AG10803 (cell line): ENCODE data around the gene NEURL1.

ENCODE experiments used
- DNase-seq: peaks from one replicate; pipeline ENCODE4 v3.0.0; 2010; ENCODE audit warnings: low read depth
- H3K4me3 ChIP-seq: 2 replicates; pipeline ENCODE4 v1.5.1; 2011; ENCODE audit warnings: mild to moderate bottlenecking, low read length, control low read depth
- TF ChIP-seq, protein P1 (sequence below): conservative IDR thresholded peaks from 2 replicates; pipeline ENCODE4 v1.5.1; 2011; ENCODE audit warnings: mild to moderate bottlenecking, low read length, control low read depth, inconsistent platforms

The NEURL1 gene

DNA sequence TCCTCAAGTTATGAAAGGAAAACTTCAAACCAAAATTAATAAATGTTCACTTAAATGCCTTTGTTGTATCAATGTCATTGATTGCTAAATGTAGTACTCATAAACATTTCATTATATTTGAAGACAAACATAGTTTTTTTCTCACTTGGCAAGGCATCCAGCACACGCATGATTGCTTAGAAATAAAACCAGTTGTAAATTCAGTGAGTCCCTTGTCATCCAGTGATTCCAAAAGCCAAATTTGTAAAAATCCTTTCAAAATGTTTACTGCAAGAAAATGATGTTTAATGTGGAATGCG is 6.1 kb upstream of the NEURL1 start:
- H3K4me3 ChIP-seq = no peak overlapping the region
- TF ChIP-seq, protein P1, sequence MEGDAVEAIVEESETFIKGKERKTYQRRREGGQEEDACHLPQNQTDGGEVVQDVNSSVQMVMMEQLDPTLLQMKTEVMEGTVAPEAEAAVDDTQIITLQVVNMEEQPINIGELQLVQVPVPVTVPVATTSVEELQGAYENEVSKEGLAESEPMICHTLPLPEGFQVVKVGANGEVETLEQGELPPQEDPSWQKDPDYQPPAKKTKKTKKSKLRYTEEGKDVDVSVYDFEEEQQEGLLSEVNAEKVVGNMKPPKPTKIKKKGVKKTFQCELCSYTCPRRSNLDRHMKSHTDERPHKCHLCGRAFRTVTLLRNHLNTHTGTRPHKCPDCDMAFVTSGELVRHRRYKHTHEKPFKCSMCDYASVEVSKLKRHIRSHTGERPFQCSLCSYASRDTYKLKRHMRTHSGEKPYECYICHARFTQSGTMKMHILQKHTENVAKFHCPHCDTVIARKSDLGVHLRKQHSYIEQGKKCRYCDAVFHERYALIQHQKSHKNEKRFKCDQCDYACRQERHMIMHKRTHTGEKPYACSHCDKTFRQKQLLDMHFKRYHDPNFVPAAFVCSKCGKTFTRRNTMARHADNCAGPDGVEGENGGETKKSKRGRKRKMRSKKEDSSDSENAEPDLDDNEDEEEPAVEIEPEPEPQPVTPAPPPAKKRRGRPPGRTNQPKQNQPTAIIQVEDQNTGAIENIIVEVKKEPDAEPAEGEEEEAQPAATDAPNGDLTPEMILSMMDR = no peak
- no peak for DNase-seq

DNA sequence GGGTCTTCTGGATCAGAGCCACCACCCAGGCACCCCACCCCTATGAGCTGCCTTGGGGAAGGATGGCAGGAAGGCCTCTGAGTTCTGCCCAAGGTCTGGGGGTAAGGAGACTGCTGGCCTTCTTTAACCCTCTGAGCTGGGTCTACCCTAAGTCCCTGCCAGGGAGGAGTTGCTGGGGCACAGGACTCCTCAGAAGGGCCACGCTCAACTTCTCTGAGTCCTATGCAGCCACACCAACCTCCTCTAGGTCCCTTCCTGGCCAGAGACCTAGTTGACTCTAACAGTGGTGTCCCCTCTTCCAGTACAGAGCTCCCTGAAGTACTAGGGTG is 2.6 kb upstream of the NEURL1 start:
- no peak for DNase-seq
- TF ChIP-seq, protein P1 = no peak
- H3K4me3 ChIP-seq = no peak overlapping the region

DNA sequence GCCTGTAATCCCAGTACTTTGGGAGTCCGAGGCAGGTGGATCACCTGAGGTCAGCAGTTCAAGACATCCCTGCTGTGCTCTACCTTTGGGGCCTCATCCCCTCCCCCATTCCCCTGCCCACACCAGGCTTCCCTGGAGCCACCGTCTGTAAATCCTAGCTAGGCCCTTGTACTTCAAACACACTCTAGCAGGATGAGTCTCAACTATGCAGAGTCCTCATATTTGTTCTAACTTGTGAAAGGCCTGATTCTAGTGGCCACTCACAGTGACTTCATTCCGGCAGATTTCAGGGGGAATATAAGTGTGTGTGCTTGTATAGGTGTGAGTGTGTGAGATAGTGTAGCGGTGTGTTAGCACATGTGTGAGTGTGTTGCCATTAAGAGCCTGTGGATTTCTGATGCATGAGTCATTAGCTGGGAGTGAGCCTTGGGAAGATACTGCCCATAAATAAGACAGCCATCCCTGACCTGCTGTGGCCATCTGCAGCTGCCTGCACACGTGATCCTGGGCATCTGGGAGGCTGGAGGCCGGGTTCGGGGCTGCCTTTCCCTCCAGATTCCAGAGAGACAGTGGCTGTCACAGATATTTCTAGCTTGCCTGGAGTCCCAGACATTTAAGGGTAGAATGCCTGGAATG is 1.7 kb upstream of the NEURL1 start:
- no peak overlapping the region for H3K4me3 ChIP-seq
- peak; percentile 98 for DNase-seq
- TF ChIP-seq, protein P1 = no peak

DNA sequence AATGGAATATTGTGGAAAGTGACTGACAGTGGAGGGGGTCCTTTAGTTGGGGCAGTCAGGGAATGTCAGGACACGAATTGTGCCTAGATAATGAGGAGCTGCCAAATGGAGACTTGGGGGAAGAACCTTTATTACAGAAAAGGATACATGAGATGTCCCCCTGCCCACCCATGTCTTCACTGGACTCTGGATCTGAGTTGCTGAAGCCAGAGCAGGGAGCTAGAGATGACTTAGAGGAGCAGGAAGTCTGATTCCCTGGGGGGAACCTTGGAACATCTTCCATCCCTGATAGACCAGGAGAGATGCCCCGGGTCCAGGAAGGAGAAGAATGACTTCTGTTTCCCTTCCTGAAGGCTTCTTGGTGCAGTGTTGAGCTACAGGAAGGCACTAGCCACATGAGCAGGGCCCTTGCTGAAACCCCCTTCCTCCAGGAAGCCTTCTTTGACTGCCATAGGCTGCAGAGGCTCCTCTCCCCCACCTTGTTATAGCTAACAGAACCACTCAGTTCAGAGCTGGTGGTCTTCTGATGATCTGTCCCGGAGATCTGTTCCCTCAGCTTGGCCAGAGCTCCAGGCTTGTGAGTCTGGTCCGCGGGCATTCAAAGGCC is 747 bp upstream of the NEURL1 start:
- no peak for DNase-seq
- H3K4me3 ChIP-seq = no peak overlapping the region

DNA sequence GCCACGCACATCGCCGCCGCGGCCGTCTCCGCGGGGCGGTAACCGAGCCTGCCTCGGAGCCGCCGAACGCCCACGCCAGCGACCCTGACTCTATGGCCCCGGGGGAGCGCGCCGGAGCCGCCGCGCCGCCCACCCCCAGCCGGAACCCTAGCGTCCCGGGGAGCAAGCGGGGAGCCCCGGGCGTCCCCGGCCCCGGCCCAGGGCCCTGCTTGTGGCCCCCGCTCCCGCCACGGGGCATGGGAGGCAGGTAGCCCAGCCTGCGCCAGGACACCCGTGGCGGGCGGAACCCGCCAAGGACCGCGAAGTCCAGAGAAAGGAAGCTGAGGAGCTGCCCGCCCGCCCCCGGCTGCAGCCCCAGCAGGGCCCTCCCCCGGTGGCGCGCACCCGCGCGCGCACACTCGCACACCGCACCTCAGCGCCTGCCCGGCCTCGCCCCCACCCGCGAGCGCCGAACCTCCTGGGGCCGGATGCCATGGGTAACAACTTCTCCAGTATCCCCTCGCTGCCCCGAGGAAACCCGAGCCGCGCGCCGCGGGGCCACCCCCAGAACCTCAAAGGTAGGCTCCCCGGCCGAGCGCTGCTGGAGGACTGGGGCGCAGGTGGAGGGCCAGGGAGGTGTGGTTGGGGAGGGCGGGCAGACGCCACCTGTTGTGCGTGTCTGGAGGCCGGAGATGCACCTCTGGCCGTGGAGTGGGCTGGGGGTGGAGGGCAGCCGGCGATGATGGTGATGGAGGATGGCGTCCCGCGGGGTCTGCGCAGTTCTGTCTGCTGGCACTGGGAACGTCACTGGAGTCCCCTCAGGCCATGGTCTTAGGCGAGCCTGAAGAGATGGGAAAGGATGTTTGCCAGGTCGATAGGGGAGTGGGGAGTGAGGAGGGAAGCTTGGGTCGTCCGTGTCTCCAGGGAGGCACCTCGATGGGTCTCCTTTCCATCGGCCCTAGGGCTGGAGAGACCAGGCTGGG is 692 bp downstream of the NEURL1 start:
- TF ChIP-seq, protein P1 = no peak
- peak overlapping the region; percentile 43 for H3K4me3 ChIP-seq
- DNase-seq = no peak

More for the DNA sequence above, 747 bp upstream of the NEURL1 start:
- TF ChIP-seq, protein P1 = no peak

DNA sequence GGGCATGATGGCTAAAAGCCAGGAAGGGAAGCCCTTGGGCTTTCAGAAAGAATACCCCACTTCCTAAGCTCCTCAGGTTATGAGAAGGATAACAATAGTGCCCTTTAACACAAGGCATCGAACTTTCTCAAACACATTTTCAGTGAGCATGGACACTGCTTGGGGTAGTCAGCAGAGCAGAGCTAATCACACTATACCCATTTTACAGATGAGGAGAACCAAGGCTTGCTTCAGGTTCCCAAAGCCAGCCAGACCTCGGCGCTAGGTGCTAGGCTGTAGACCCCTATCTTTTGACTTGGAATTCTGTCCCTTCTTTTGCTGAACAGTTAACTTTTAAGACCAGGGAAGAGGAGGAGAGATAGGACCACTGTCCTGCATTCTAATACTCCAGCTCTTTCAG is 1.8 kb downstream of the NEURL1 start:
- TF ChIP-seq, protein P1 = no peak
- no peak overlapping the region for H3K4me3 ChIP-seq
- no peak for DNase-seq
